Measurements from ENCODE around the gene FAM171A2. TPM values are rescaled to one million over a fixed set of nuclear protein-coding genes. Genes with fewer than 3 reads are reported as not detected.

Gene FAM171A2
- total and polyA plus RNA-seq, 12 donors = 0.13 to 5.4 (median 2.3) TPM

DNA sequence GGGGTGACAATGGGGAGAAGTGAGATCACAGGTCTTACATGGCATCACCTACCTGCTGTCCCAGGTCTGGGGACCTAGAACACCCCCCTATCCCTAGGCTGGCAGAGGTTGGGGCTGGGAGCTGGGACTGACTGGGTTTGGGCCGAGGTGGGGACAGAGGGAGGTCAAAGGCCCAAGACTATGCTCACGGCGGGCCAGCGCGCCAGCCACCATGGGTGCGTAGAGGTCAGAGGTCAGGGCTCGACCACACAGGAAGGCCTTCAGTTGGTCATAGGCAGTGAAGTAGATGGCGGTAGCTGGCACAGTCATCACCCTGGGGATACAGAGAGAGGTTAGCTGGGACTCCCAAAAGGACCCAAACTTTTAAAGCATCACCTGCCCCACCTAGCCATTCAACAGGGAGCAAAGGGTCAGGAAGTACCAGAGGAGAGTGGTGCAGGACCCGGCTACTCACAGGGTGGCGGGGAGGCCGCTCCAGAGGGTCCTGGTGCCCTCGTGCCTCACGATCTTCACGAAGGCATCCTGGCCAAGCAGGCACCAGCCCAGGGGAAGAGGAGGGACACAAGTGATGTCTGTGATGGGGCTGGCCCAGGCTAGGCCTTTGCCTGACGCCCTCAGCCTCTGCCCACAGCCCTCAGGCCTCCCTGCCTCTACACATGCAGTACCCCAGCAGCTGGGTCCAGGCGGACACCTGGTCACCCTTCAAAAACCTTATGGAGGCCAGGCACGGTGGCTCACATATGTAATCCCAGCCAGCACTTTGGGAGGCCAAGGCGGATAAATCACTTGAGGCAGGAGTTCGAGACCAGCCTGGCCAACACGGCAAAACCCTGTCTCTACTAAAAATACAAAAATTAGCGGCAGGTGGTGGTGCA lies 42.2 kb downstream of the FAM171A2 start:
- TF ChIP-seq POLR2A (IDR thresholded peaks at IDR 0.05) = no peak
- TF ChIP-seq, protein P1, sequence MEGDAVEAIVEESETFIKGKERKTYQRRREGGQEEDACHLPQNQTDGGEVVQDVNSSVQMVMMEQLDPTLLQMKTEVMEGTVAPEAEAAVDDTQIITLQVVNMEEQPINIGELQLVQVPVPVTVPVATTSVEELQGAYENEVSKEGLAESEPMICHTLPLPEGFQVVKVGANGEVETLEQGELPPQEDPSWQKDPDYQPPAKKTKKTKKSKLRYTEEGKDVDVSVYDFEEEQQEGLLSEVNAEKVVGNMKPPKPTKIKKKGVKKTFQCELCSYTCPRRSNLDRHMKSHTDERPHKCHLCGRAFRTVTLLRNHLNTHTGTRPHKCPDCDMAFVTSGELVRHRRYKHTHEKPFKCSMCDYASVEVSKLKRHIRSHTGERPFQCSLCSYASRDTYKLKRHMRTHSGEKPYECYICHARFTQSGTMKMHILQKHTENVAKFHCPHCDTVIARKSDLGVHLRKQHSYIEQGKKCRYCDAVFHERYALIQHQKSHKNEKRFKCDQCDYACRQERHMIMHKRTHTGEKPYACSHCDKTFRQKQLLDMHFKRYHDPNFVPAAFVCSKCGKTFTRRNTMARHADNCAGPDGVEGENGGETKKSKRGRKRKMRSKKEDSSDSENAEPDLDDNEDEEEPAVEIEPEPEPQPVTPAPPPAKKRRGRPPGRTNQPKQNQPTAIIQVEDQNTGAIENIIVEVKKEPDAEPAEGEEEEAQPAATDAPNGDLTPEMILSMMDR (IDR thresholded peaks at IDR 0.05) = no peak
- no peak overlapping the region for H3K27ac ChIP-seq
- no peak overlapping the region for H3K4me3 ChIP-seq
- no peak for DNase-seq
- no peaks in the 10 kb centered on the region for H3K9me3 ChIP-seq (replicated peaks in 1 of 3)
- peaks cover 4% of the 10 kb centered on the region for H3K27me3 ChIP-seq
- WGBS, 4 donors = 87 to 95% (median 91%) methylated on average over 6 to 21 of the region's 21 CpGs
- H3K4me1 ChIP-seq (replicated peaks in 1 of 2) = peaks cover 16 to 24% of the 10 kb centered on the region in 2 donors
- H3K36me3 ChIP-seq (replicated peaks in 1 of 2) = peaks cover 0 to 33% of the 10 kb centered on the region in 2 donors
- intact Hi-C loops (cut with DNase I) = no loop called here

DNA sequence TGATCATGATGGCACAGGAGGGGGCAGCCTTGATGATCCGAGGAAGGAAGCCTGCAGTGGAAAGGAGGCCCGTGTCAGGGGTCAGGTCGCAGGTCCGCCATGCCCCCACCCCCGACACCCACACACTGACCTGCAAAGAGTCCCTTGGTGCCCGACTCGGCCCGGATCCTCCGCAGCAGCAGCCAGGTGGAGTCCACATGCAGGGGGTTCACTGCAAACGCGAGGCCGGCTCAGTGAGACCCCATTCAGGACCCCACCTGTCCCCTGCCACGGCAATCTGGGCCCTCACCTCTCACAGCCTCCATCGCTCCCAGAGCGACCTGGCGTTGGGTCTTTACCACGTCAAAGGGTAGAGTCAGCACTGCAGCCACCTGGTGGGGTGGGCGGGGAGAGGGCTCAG lies 43.6 kb downstream of the FAM171A2 start:
- TF ChIP-seq POLR2A (IDR thresholded peaks at IDR 0.05) = no peak
- TF ChIP-seq, protein P1 (IDR thresholded peaks at IDR 0.05) = no peak
- intact Hi-C loops (cut with DNase I) = no loop called here
- no peak overlapping the region for H3K4me3 ChIP-seq
- no peak overlapping the region for H3K27ac ChIP-seq
- WGBS, 4 donors = 62 to 87% (median 85%) methylated on average over 4 to 18 of the region's 18 CpGs
- H3K4me1 ChIP-seq (replicated peaks in 1 of 2) = peaks cover 9 to 11% of the 10 kb centered on the region in 2 donors
- no peaks in the 10 kb centered on the region for H3K9me3 ChIP-seq (replicated peaks in 1 of 3)
- peaks cover 0 to 33% of the 10 kb centered on the region in 2 donors for H3K36me3 ChIP-seq (replicated peaks in 1 of 2)
- no peak for DNase-seq
- peaks cover 8% of the 10 kb centered on the region for H3K27me3 ChIP-seq

DNA sequence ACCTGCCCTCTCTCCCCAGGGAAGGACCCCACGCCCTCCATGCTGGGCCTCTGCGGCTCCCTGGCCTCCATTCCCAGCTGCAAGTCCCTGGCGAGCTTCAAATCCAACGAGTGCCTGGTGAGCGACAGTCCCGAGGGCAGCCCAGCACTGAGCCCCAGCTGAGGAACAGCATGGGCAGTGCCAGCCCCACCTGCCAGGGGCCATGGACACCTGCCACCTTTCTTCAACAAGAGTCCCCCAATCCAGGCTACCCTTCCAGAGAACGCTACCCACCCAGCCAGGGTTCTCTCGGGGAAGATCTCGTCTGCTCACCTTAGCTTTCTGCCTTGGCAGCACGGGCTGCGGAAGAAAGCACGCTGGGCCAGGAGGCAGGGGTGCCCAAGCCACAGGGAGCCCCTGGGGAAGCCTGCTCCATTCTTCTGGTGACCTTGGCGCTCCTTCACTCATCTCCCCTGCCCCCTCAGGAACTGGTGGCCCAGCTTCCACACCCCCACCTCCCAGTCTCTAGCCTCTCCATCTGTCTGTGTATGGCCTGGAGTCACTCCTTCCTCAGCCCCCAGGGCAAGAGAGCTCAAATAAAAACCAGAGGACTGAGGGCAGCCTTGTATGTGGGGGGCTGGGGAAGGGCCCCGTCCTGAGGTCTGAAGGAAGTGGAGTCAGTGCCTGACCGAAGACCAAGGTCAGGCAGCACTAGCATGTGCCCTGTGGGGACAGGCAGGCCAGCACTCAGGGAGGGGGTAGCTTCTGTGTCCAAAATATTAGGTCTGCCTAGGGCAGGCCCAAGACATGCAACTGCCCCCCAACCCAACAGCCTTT lies 45.4 kb downstream of the FAM171A2 start:
- intact Hi-C loops (cut with DNase I) = no loop called here
- no peaks in the 10 kb centered on the region for H3K9me3 ChIP-seq (replicated peaks in 1 of 3)
- peaks cover 0 to 33% of the 10 kb centered on the region in 2 donors for H3K36me3 ChIP-seq (replicated peaks in 1 of 2)
- H3K27ac ChIP-seq = no peak overlapping the region
- H3K4me1 ChIP-seq (replicated peaks in 1 of 2) = peaks cover 5 to 7% of the 10 kb centered on the region in 2 donors
- no peak overlapping the region for H3K4me3 ChIP-seq
- TF ChIP-seq, protein P1 (IDR thresholded peaks at IDR 0.05) = no peak
- no peak for TF ChIP-seq POLR2A (IDR thresholded peaks at IDR 0.05)
- H3K27me3 ChIP-seq = peaks cover 12% of the 10 kb centered on the region
- no peak for DNase-seq
- WGBS, 4 donors = 71 to 76% (median 73%) methylated on average over 9 to 15 of the region's 15 CpGs

DNA sequence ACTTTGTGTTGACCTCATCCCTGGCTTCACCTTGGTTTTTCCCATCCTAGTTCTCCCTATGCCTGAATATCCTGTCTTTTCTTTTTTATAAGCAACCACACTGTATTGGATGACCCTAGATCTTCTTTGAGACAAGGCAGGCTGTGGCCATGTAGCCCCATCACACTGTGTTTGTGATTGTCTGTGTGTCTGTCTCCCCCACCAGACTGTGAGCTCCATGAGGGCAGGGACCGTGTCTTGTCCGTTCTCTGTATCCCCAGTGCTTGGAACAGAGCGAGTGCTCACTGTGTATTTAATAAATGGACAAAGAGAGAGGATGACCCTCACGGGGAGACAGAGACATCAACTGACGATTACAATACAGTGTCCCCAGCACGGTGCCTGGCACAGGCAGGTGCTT lies 46.1 kb downstream of the FAM171A2 start:
- H3K4me1 ChIP-seq (replicated peaks in 1 of 2) = peaks cover 4% of the 10 kb centered on the region in 2 donors
- TF ChIP-seq POLR2A (IDR thresholded peaks at IDR 0.05) = no peak
- TF ChIP-seq, protein P1 (IDR thresholded peaks at IDR 0.05) = no peak
- no peak for DNase-seq
- no peaks in the 10 kb centered on the region for H3K9me3 ChIP-seq (replicated peaks in 1 of 3)
- intact Hi-C loops (cut with DNase I) = no loop called here
- H3K27me3 ChIP-seq = peaks cover 12% of the 10 kb centered on the region
- peaks cover 0 to 33% of the 10 kb centered on the region in 2 donors for H3K36me3 ChIP-seq (replicated peaks in 1 of 2)
- 80 to 85% (median 83%) methylated on average over 6 of the region's 6 CpGs for WGBS, 4 donors
- H3K4me3 ChIP-seq = no peak overlapping the region
- no peak overlapping the region for H3K27ac ChIP-seq
